Thyroid gland (tissue), 4 donors: Measurements from ENCODE around the gene NF1. TPM values are rescaled to one million over a fixed set of nuclear protein-coding genes. Genes with fewer than 3 reads are reported as not detected.

Source experiments
- DNase-seq, 2 donors: peaks; one replicate each; pipeline ENCODE4 v3.0.0-alpha.2; 2019
- H3K27ac ChIP-seq, 3 donors: fragments of 200-600 bp; sonication (generic); 1 replicate in 2 of 3; 2 replicates in 1 of 3; pipeline ENCODE4 v1.5.1; 2016 to 2019; ENCODE audit warnings: mild to moderate bottlenecking in 1 of 3, moderate library complexity in 1 of 3
- H3K27me3 ChIP-seq: fragments of 200-600 bp; sonication (generic); one replicate; pipeline ENCODE4 v1.5.1; 2019
- H3K36me3 ChIP-seq, 2 donors: fragments of 200-600 bp; sonication (generic); one replicate each; pipeline ENCODE4 v1.5.1; 2016 to 2019
- H3K4me1 ChIP-seq, 2 donors: fragments of 200-600 bp; sonication (generic); one replicate each; pipeline ENCODE4 v1.5.1; 2017 to 2019
- H3K4me3 ChIP-seq, 3 donors: fragments of 200-600 bp; sonication (generic); replicated peaks in 1 of 3; 1 replicate in 2 of 3; 2 replicates in 1 of 3; pipeline ENCODE4 v1.5.1; 2016; ENCODE audit warnings: mild to moderate bottlenecking in 1 of 3
- H3K9me3 ChIP-seq: fragments of 200-600 bp; sonication (generic); one replicate; pipeline ENCODE4 v1.5.1; 2017
- CTCF ChIP-seq, 6 experiments: fragments of 200-600 bp in 3 of 6; fragments of 450-650 bp in 3 of 6; sonication (generic) in 3 of 6; IDR thresholded peaks; one replicate each; pipeline ENCODE4 v1.5.1; 2016 to 2019; ENCODE audit warnings: antibody characterized with exemption in 6 of 6, mild to moderate bottlenecking in 2 of 6, inconsistent platforms in 1 of 6, moderate library complexity in 1 of 6
- POLR2A ChIP-seq, 2 donors: fragments of 450-650 bp; IDR thresholded peaks; one replicate each; pipeline ENCODE4 v1.6.1; 2017; ENCODE audit warnings: antibody characterized with exemption in 2 of 2, mild to moderate bottlenecking in 2 of 2, moderate library complexity in 1 of 2
- WGBS, 2 donors: methylation state at CpG; one replicate each; pipeline ENCODE4 v1.1.5; 2017; 5-methylcytosine and 5-hydroxymethylcytosine counted together
- intact Hi-C: fragments of 100-400 bp; cut with DNase I; formaldehyde crosslinking; loops from one replicate; pipeline ENCODE4 v1.15.1; 2023
- total RNA-seq, 4 donors: library from RNA; depleted of rRNA; stranded (reverse); fragments of >200 nt; gene quantifications; one replicate each; pipeline ENCODE4 v1.2.3, GENCODE V29; 2016

The NF1 gene
- total RNA-seq, 4 donors from 2014 or later: 102 to 208 (median 129) TPM

DNA sequence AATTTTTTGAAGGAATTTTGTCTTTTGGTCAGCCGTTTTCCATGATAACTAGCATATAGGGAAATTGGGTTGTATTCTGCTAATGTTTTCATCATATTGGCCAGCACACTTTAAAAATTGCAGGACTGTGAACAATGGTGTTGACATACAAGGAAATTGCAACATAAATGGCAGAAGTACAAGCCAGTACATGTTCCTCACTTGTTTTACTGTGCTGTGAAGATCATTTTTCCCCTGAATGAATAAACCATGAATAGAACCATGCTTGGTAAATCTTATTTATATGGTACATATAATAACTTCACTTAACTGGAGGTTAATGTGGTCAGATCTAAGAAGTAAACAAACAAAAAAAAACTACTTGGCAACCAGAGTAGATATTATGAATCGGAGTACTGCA, 179.5 kb downstream of the NF1 start:
- Histone ChIP-seq H3K27ac (peak overlapping the region in 1 of 3 donors; percentile 15), H3K9me3 (no peaks in the 10 kb centered on the region), H3K27me3 (no peaks in the 10 kb centered on the region), H3K36me3 (no peaks in the 10 kb centered on the region), H3K4me3 (no peak overlapping the region), H3K4me1 (peaks cover 18 to 24% of the 10 kb centered on the region in 2 donors)
- intact Hi-C loops: no loop called here
- TF ChIP-seq POLR2A (IDR thresholded peaks at IDR 0.05) (no peak), CTCF (IDR thresholded peaks at IDR 0.05) (no peak)
- 83 to 93% methylated on average over 2 of the region's 2 CpGs for WGBS, 2 donors
- no peak for DNase-seq

- intact Hi-C loops: no loop called here
- TF ChIP-seq POLR2A (IDR thresholded peaks at IDR 0.05) (no peak), CTCF (IDR thresholded peaks at IDR 0.05) (no peak)
- DNase-seq: no peak
- Histone ChIP-seq H3K27me3 (no peaks in the 10 kb centered on the region), H3K4me3 (no peak overlapping the region), H3K27ac (no peak overlapping the region), H3K9me3 (no peaks in the 10 kb centered on the region), H3K36me3 (no peaks in the 10 kb centered on the region), H3K4me1 (peaks cover 11 to 16% of the 10 kb centered on the region in 2 donors)
- WGBS, 2 donors: 96% methylated on average over 1 of the region's 1 CpG
These were observed 180.3 kb downstream of the NF1 start for GRCh38 chr17:31275116-31275515.

DNA sequence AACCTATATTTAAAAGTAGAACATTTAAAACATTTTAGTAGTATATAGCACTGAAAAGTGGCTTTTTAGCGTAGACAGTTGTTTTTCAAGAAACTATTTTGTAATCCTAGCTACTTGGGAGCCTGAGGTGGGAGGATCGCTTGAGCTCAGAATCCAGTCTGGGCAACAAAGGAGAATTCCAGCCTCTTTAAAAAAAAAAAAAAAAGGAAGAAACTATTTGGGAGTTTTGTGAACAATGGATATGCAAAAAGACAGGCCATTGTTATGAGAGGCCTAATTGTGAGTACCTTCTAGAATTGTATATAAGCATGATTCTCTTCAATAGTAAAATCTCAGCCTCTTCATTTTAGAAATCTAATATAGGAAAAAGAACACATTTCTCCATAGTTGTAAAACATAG, 184.6 kb downstream of the NF1 start:
- Histone ChIP-seq H3K27me3 (no peaks in the 10 kb centered on the region), H3K27ac (no peak overlapping the region), H3K4me3 (no peak overlapping the region), H3K9me3 (no peaks in the 10 kb centered on the region), H3K4me1 (peaks cover 5 to 6% of the 10 kb centered on the region in 2 donors), H3K36me3 (no peaks in the 10 kb centered on the region)
- DNase-seq: no peak
- TF ChIP-seq CTCF (IDR thresholded peaks at IDR 0.05) (no peak), POLR2A (IDR thresholded peaks at IDR 0.05) (no peak)
- intact Hi-C loops: no loop called here
- WGBS, 2 donors: 95 to 98% methylated on average over 2 of the region's 2 CpGs

DNA sequence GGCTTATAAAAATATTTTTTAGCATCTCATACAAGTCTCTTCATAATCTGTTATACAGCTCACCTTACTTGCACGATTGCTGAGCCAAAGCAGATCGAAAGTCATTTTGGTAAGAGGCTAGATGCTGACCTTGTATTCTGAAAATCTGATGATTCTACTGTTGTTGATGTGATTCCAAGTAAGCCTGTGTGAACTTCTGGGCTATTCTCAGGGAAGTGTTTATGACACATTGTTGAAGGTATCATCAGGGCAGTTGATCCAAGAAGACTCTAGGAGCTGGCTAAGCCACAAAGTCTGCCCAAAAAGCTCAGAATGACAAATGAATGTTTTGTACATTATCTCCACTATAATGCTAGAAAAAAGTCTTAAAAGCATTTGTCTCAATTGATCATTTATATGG, 186.3 kb downstream of the NF1 start:
- Histone ChIP-seq H3K36me3 (no peaks in the 10 kb centered on the region), H3K9me3 (no peaks in the 10 kb centered on the region), H3K4me3 (no peak overlapping the region), H3K27ac (no peak overlapping the region), H3K27me3 (no peaks in the 10 kb centered on the region), H3K4me1 (no peaks in the 10 kb centered on the region)
- no peak for TF ChIP-seq CTCF (IDR thresholded peaks at IDR 0.05)
- TF ChIP-seq POLR2A (IDR thresholded peaks at IDR 0.05): no peak
- 96 to 99% methylated on average over 2 of the region's 2 CpGs for WGBS, 2 donors
- intact Hi-C loops: no loop called here
- no peak for DNase-seq

DNA sequence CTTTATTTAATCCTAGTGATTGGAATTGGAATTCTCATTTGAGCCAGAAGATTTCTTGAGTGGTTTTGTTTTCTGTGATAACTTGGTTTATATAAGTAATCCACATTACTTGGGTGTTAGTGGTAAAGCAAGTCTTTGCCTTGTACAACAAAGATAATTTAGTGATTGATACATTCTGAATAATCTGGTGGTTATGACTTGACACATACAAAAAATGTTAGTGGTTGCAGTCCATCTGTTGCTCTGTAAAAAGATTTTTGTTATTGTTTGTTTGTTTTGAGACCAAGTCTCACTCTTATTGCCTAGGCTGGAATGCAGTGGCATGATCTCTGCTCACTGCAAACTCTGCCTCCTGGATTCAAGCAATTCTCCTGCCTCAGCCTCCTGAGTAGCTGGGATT, 189.1 kb downstream of the NF1 start:
- Histone ChIP-seq H3K4me1 (no peaks in the 10 kb centered on the region), H3K36me3 (no peaks in the 10 kb centered on the region), H3K4me3 (no peak overlapping the region), H3K9me3 (no peaks in the 10 kb centered on the region), H3K27ac (no peak overlapping the region), H3K27me3 (no peaks in the 10 kb centered on the region)
- intact Hi-C loops: no loop called here
- TF ChIP-seq POLR2A (IDR thresholded peaks at IDR 0.05): no peak
- TF ChIP-seq CTCF (IDR thresholded peaks at IDR 0.05): no peak
- DNase-seq: no peak
